ENCODE results near the gene LPO.

LPO gene

GRCh38 chr17:58229881-58230280 lies 8.5 kb upstream of the LPO start:
- FAIRE-seq, result no peak

- no peak for FAIRE-seq
Observed at GRCh38 chr17:58231641-58232040, 6.7 kb upstream of the LPO start.

GRCh38 chr17:58232707-58233156 lies 5.7 kb upstream of the LPO start:
- FAIRE-seq, result no peak

- FAIRE-seq, result no peak
Observed at GRCh38 chr17:58233543-58233942, 4.8 kb upstream of the LPO start.

- no peak for FAIRE-seq
Observed at GRCh38 chr17:58234512-58234911, 3.9 kb upstream of the LPO start.

GRCh38 chr17:58235821-58236220 lies 2.6 kb upstream of the LPO start:
- FAIRE-seq, result no peak

- FAIRE-seq, result no peak
Observed at GRCh38 chr17:58236394-58236793, 2.0 kb upstream of the LPO start.

GRCh38 chr17:58239987-58240386 lies 1.6 kb downstream of the LPO start:
- no peak for FAIRE-seq

- no peak for FAIRE-seq
Observed at GRCh38 chr17:58242171-58242784, 3.9 kb downstream of the LPO start.

GRCh38 chr17:58244963-58245362 lies 6.6 kb downstream of the LPO start:
- no peak for FAIRE-seq

- FAIRE-seq, result no peak
Observed at GRCh38 chr17:58245428-58246103, 7.2 kb downstream of the LPO start.

- FAIRE-seq, result no peak
Observed at GRCh38 chr17:58246104-58246740, 7.8 kb downstream of the LPO start.

- FAIRE-seq, result no peak
Observed at GRCh38 chr17:58246781-58247180, 8.4 kb downstream of the LPO start.

GRCh38 chr17:58247511-58248363 lies 9.4 kb downstream of the LPO start:
- no peak for FAIRE-seq

- no peak for FAIRE-seq
Observed at GRCh38 chr17:58248955-58249269, 10.5 kb downstream of the LPO start.

GRCh38 chr17:58249270-58250133 lies 11.1 kb downstream of the LPO start:
- no peak for FAIRE-seq

GRCh38 chr17:58250344-58251011 lies 12.1 kb downstream of the LPO start:
- FAIRE-seq, result no peak

- no peak for FAIRE-seq
Observed at GRCh38 chr17:58252141-58252540, 13.8 kb downstream of the LPO start.

GRCh38 chr17:58253082-58253481 lies 14.7 kb downstream of the LPO start:
- no peak for FAIRE-seq

- FAIRE-seq, result no peak
Observed at GRCh38 chr17:58254803-58255202, 16.4 kb downstream of the LPO start.

GRCh38 chr17:58262149-58262548 lies 23.8 kb downstream of the LPO start:
- no peak for FAIRE-seq

- FAIRE-seq, result no peak
Observed at GRCh38 chr17:58263773-58264172, 25.4 kb downstream of the LPO start.

All from TTC549 (cell line).